Fibroblast of peridontal ligament (primary cell): ENCODE results near the gene ATP13A3.
A peak's percentile ranks its signal among the peaks of the same experiment; 100 is the strongest.
"Not testable (repeated sequence)": the region's sequence is repeated elsewhere in the genome, so short reads cannot be mapped to it uniquely, and the experiment has no call there.

Experiments used
- DNase-seq: peaks from one replicate; pipeline ENCODE4 v3.0.0-alpha.2; 2010; ENCODE audit errors: extremely low read depth

ATP13A3 gene

GRCh38 chr3:194486540-194487288 is at the start of gene ATP13A3:
ATP13A3 (minus strand) TSS chr3:194487002; CDS start chr3:194462190, 24,812 bp downstream.
- DNase-seq = peak; percentile 84

GRCh38 chr3:194535199-194535598 is 48.4 kb upstream of the ATP13A3 start:
- DNase-seq = not testable (repeated sequence)

GRCh38 chr3:194534243-194534642 is 47.4 kb upstream of the ATP13A3 start:
- DNase-seq = no peak

- DNase-seq = peak; percentile 45
Observed at GRCh38 chr3:194532591-194532990, 45.8 kb upstream of the ATP13A3 start.

- DNase-seq = no peak
Observed at GRCh38 chr3:194527726-194528125, 40.9 kb upstream of the ATP13A3 start.

GRCh38 chr3:194526164-194526563 is 39.4 kb upstream of the ATP13A3 start:
- no peak for DNase-seq

- DNase-seq = no peak
Observed at GRCh38 chr3:194522579-194523046, 35.8 kb upstream of the ATP13A3 start.

DNA sequence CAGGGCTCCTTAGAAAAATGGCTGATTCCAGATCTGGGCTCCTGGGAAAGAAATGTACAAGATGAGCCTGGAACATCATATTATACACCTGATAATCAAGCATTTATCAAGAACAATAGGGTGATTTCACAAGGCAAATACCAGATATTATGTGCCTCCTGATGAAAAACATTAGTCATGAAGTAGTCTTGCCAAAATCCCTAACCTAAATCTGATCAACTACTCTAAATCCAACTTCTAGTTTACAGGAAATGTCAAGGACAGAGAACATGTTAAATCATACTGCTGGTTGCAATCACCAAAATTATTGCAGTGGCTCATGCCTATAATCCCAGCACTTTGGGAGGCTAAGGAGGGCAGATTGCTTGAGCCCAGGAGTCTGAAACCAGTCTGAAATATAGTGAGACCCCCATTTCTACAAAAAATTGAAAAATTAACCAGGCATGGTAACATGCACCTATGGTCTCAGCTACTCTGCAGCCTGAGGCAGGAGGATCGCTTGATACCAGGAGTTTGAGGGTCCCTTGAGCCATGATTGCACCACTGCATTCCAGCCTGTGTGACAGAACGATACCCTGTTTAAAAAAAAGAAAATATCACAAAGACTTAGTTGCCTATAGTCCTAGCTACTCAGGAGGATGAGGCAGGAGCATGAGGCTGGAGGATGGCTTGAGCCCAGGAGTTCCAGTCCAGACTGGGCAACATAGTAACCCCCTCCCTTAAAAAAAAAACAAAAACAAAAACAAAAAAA is 34.9 kb upstream of the ATP13A3 start:
- peak; percentile 87 for DNase-seq

- not testable (repeated sequence) for DNase-seq
Observed at GRCh38 chr3:194520682-194521162, 33.9 kb upstream of the ATP13A3 start.

DNA sequence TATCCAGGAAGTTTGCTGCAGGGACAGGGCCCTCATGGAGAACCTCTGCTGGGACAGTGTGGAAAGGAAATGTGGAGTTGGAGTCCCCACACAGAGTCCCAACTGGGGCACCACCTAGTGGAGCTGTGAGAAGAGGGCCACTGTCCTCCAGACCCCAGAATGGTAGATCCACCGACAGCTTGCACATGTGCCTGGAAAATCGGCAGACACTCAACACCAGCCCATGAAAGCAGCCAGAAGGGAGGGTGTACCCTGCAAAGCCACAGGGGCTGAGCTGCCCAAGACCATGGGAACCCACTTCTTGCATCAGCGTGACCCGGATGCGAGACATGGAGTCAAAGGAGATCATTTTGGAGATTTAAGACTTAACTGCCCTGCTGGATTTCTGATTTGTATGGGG is 33.4 kb upstream of the ATP13A3 start:
- not testable (repeated sequence) for DNase-seq

- DNase-seq = peak; percentile 79
Observed at GRCh38 chr3:194518652-194519051, 31.9 kb upstream of the ATP13A3 start.

DNA sequence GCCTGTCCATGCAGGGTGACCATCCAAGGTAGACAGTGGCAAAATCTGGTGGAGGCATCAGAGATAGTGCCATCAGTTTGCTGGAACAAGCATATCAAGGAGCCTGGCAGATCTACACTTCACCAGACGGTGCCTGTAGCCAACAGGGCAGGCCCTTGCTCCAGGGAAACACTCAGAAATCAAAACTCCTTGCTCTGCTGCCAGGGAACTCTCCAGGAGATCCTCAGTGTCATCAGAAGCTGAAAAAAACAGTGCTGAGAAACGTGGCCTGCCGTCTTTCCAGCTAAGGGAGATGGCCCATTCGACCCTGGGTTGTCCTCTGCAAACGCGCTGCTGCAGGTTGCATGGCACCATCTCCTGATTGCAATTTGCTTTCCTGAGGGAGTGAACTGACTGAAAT is 30.5 kb upstream of the ATP13A3 start:
- peak; percentile 29 for DNase-seq

DNA sequence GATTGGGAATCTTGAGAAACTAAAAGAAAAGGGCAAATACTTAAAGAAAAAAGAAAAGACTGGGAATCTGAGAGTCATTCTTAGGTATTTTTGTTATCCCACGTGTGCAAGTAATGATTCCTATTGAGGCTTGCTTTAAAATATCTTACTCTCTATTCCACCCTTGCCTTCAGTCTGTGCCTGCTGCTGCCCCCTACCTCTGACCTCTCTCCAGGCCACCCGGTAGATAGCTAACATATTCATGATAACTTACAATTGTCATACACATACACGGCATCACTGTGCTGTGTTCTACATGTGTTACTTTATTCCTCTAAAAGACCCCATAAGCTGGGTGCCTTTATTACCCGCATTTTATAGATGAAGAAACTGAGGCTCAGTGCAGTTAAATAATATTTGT is 27.8 kb upstream of the ATP13A3 start:
- no peak for DNase-seq

- DNase-seq = no peak
Observed at GRCh38 chr3:194512895-194513601, 26.2 kb upstream of the ATP13A3 start.

GRCh38 chr3:194508491-194509453 is 22.0 kb upstream of the ATP13A3 start:
- no peak for DNase-seq

- no peak for DNase-seq
Observed at GRCh38 chr3:194507571-194507970, 20.8 kb upstream of the ATP13A3 start.

GRCh38 chr3:194505791-194506415 is 19.1 kb upstream of the ATP13A3 start:
- peak; percentile 52 for DNase-seq

GRCh38 chr3:194504861-194505260 is 18.1 kb upstream of the ATP13A3 start:
- DNase-seq = no peak

DNA sequence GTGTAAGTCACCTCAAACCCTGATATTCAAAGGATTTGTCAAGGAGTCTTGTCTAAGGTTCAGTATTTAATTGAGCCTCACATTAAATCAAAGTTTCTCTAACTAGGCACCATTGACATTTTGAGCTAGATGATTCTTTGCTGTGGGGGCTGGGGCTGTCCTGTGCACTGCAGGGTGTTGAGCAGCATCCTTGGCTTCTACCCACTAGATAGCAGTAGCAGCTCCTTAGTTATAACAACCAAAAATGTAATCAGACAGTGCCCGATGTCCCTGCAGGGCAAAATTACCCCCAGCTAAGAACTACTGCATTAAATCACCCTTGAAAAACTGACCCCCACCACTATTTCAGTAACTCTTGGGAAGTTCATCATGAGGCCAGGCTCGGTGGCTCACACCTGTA is 17.3 kb upstream of the ATP13A3 start:
- no peak for DNase-seq

DNA sequence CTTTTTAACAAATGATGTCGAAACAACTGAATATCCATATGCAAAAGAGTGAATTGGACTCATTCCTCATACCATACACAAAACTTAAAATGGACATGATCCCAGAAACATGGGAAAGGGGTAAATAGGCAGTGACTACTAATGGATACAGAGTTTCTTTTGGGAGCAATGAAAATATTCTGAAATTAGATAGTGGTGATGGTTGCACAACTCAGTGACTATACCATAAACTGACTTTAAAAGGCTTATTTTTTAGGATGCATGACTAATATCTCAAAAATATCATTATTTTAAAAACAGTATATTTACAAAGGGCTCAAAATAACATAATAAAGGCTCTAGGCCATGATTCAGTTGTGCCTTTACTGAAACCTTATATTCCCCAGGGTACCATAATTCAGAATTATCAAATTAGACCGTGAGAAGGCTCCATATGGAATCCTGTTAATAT is 16.3 kb upstream of the ATP13A3 start:
- peak; percentile 91 for DNase-seq
